GM19099 (cell line): ENCODE data around the gene TNRC6B.

Source experiments
- POLR2A ChIP-seq: IDR thresholded peaks from 3 replicates; pipeline ENCODE4 v1.6.1; 2011; ENCODE audit warnings: low read depth; ENCODE audit not compliant: insufficient read length; ENCODE audit errors: extremely low read depth

Gene TNRC6B

DNA sequence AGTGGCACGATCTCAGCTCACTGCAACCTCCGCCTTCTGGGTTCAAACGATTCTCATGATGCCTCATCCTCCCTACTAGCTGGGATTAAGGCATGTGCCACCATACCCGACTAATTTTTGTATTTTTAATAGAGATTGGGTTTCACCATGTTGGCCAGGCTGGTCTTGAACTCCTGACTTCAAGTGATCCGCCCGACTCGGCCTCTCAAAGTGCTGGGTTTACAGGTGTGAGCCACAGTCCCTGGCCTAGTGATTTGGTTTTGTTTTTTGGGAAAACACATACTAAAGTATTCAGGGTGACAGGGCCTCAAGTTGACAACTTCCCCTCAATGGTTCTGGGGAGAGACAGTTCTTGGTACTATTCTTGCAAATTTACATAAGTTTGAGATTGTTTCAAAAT lies 22.1 kb downstream of the TNRC6B start:
- no peak for TF ChIP-seq POLR2A

DNA sequence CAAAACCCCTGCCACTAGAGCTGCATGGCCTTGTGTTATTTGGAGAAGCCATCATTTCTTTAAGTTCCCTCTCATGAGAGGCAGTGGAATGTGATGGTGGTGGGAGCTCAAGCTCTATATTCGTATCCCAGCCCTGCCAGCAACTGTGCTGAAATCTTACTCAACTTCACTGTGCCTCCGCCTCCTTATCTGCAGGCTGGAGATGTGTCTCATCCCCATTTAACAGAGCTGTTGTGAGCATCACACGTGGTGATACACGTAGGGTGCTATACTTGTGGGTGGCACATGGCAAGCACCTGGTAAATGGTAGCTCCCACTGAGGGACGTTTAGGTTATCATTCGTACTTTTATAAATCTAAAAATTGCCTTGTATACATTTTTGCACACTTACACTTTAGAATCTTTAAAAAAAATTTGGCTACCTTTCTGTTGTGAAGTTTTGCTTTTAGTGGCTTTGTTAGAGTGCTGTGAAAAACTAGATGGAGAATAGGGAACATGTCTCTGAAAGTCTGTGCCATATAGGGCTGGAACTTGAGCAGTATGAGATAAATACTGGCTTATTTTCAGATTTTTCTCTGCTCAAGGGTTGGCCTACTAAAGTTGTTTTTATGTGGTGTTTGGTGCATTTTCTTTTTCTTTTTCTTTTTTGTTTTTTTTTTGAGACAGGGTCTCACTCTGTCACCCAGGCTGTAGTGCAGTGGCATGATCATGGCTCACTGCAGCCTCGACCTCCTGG lies 23.2 kb downstream of the TNRC6B start:
- TF ChIP-seq POLR2A, result no peak

DNA sequence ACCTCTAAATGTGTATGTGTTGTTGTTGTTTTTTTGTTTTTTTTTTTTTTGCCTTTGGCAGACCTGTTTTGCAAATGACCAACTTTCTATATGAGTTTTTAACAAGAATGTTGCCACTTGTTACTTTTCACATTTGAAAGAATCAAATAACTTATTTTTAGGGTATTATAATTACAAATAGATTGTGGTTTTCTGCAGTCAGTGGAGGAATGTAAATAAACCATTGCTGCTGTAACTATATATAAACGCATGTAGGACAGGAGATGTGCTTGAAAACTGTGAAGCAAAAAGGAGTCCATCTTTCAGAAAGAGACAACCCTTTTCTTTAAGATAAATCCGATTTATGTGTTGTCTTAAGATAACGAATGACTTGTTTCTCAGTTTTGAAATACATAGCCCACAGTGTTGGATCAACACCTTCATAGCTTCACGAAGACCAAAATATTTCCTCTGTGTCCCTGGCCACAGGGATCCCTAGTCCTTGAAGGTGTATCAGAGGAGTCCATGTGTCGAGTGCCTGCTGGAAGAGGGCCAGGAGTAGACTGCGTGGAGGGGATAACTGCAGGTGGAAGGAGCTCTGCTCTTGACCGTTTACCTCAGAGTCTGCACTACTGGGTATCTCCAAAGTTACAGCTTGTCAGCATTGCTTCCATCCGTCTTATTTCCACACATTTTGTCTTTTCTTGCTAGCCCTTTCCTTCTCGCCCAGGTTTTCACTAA lies 24.7 kb downstream of the TNRC6B start:
- no peak for TF ChIP-seq POLR2A

GRCh38 chr22:40203572-40203971 lies 25.8 kb downstream of the TNRC6B start:
- no peak for TF ChIP-seq POLR2A

GRCh38 chr22:40204321-40205116 lies 26.8 kb downstream of the TNRC6B start:
- TF ChIP-seq POLR2A, result no peak

GRCh38 chr22:40206561-40206960 lies 28.8 kb downstream of the TNRC6B start:
- no peak for TF ChIP-seq POLR2A

- no peak for TF ChIP-seq POLR2A
These were observed 33.1 kb downstream of the TNRC6B start for GRCh38 chr22:40210818-40211217.

- TF ChIP-seq POLR2A, result no peak
These were observed 33.8 kb downstream of the TNRC6B start for GRCh38 chr22:40211476-40212054.

DNA sequence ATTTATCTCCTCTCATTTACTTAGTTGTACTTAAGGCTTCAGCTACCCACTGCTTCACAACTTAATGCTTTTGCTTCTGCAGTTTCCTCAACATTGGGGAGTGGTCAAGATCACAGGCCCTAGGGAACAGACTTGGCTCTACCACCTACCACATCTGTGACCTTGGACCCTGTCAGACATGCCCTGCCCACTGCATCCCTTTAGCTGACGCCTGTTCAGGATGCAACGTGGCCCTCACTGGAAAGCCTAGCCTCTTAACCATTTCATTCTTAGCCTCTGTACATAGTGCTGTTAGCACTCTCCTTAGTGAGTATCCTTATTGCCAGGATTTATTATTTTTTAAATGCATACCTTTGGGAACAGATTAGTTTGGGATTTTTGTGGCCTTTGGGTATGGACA lies 34.4 kb downstream of the TNRC6B start:
- no peak for TF ChIP-seq POLR2A

- TF ChIP-seq POLR2A, result no peak
These were observed 35.8 kb downstream of the TNRC6B start for GRCh38 chr22:40213478-40213877.

- no peak for TF ChIP-seq POLR2A
These were observed 37.5 kb downstream of the TNRC6B start for GRCh38 chr22:40215266-40215665.

DNA sequence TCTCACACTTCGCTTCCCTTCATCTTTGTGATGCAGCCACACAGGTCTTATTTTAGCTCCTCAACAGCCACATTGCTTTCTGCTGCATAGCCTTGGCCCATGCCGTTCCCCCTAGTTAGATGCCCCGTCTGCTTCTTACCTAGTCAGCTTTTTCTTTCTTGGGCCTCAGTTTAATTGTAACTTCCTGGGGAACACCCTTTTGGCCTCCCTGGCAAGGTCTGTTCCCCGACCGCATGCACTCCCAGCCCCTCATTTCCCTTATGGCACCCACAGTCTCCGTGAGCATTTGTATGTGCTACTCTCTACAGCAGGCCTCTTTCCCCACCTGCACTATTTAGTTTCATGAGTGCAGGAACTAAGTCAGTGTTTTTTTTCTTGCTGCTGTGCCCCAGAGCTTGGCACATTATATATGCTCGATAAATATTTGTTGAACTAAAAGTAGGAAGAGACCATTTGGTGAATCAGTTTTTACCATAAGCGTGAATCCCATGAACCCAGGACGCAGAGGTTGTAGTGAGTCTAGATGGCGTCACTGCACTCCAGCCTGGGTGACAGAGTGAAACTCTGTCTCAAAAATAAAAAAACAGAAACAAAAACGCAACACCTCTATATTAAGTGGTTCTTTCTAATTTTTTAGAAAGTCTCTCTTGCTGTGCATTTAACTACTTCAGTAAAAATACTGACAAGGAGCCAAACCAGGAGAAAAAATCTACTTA lies 38.5 kb downstream of the TNRC6B start:
- TF ChIP-seq POLR2A, result no peak

DNA sequence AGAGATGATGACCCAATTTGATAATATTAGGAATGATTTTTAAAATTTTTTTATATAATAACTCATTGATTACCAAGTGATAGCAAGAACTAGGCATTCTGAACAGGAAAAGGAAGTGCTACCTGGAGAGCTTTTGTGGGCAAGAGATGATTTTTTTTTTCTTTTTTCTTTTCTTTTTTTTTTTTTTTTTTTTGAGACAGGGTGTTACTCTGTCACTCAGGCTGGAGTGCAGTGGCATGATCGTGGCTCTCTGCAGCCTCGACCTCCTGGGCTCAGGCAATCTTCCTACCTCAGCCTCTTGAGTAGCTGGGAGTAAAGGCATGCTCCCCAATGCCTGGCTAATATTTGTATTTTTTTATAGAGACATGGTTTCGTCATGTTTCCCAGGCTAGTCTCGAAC lies 40.4 kb downstream of the TNRC6B start:
- no peak for TF ChIP-seq POLR2A

GRCh38 chr22:40218723-40219294 lies 41.1 kb downstream of the TNRC6B start:
- TF ChIP-seq POLR2A, result no peak

DNA sequence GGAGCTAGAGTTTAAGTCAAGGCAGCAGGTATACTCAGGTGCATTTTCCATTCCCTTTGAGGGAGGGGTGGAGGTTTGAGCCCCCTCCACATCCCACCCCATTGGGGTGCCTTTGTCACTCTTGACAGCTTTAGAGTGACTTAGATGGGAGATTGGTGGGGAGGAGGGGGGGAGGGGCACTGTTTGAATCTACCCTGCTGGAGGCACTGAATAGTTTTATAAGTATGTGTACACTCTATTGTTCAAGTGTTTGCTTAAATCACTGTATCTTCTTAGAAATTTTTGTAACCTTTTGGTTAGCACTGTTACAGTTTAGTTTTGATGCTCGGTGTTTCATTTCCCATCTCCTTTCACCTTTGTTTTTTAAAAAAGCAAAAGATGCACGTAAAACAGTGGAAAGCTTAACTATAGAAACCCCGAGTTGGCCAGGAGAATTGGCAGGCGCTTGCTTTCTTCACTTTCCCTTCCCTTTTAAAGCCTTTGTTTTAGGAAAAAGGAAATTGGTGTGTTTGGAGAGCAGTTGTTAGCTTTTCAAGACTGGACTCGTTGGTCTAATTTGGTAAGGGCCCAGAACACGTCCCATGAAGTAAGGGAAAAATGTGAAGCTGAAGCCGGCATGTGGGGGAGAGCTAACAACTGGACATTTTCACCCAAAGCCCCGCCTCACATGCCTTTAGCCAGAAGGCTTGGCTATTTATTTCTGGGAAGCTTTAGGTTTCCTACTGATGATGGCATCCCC lies 42.8 kb downstream of the TNRC6B start:
- no peak for TF ChIP-seq POLR2A
